Activated CD4-positive, alpha-beta T cell treated with anti-CD3 and anti-CD28 coated beads for 1 hour (primary cell): Measurements from ENCODE around the gene C16orf95.
"Not testable (repeated sequence)": the region's sequence is repeated elsewhere in the genome, so short reads cannot be mapped to it uniquely, and the experiment has no call there.

Experiments
- DNase-seq: peaks from one replicate; pipeline ENCODE4 v3.0.0-alpha.2; 2020

The C16orf95 gene

DNA sequence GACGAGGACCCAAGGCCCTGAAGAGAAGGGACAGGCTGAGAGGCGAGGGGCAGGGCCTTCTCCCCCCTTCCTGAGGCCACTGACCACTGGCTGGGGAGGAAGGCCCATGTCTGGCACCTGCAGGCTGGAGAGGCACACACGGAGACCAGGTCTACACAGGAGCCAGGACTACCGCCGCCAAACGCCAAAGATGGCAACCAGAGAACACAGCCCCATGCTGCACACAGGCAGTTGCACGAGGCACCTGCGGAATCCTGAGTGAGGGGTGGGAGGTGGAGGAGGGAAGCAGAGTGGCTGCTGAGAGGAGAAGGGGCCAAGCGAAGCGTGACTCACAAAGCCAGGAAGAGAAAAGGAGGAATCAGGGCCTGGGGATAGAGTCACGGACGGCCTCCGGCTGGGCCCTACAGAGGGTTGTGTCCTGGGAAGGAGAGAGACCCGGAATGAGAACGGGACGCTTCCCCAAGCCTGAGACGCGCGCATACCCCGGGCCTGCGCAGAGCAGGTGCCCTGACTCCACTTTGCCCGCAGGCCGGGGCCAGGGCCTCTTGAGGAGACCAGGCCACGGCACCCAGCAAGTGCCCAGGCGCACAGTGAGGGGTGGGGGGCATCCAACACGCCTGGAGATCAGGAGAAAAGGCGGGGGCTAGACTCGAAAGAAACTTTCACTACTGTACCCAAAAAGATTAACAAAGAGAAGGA lies 28.7 kb upstream of the C16orf95 start:
- no peak for DNase-seq

DNA sequence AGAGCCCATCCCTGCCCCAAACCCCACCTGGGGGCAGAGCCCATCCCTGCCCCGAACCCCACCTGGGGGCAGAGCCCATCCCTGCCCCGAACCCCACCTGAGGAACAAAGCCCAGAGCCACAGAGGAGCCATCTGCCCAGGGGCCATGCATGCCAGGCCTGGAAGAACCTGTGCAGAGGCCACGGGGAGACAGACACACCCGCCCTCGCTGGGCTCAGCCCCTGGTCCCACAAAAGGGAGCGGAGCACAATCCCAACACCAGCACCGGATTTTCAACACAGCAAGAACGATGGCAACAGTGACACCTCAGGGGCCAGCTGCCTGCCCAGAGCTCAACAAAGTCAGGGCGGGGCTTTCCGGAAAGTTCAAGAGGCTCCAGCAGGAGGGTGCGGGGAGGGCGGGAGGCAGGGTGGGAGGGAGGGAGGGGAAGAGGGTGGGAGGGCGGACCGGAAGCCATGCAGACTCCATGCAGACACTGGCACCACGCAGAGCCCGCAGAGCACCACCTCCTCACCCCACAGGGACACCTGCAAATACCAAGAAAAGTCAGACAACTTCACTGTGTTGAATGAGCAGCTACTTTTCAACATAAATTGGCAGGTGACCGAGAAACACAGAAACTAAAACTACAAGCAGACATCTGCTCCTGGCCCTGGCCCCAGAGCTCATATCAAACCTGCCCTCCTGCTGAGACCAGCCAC lies 27.9 kb upstream of the C16orf95 start:
- DNase-seq = peak; percentile 32

DNA sequence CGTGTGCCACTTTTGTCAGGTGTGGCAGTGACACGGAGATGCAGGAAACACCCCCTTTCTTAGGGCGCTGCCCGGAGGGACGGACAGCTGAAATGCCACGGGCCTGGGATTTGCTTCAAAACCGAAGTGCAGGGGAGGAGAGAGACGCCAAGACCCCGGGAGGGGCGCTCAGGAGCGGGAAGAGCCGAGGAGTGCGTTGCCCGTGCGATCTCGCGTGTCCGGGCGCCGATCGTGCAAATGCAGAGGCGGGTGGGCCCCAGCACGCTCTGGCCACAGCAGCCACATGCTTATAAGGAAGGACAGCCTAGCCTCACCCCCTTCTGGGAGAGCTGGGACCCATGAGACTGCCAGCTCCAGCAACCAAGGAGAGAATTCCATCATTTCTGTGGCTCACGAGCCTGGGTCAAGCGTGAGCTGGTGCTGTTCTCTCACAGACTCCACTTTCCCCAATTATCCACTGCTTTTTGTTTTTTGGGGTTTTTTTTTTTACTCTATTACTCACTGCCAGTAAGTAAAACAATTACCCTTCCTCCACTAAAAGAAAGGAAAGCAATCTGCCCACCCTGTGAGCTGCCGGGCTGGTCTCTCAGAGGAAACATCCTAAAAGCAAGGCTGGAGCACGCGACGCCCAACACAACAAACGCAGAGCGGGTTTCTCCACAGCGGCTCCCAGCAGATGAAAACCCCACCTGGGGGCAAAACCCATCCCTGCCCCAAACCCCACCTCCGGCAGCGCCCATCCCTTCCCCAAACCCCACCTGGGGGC lies 27.2 kb upstream of the C16orf95 start:
- DNase-seq = no peak

DNA sequence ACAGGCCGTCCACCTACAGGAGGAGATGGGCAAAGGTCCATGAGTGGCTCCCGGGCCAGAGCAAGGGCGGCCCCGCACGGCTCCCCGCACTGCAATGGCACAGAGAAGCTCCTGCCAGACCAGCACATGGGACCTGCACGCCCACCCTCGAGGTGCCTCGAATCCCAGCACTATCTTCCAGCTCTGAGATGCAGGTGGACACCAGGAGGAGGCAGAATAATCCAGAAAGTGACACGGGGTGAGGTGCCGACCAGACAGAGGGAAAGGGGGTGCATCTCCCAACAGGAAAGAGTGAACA lies 26.5 kb upstream of the C16orf95 start:
- no peak for DNase-seq

DNA sequence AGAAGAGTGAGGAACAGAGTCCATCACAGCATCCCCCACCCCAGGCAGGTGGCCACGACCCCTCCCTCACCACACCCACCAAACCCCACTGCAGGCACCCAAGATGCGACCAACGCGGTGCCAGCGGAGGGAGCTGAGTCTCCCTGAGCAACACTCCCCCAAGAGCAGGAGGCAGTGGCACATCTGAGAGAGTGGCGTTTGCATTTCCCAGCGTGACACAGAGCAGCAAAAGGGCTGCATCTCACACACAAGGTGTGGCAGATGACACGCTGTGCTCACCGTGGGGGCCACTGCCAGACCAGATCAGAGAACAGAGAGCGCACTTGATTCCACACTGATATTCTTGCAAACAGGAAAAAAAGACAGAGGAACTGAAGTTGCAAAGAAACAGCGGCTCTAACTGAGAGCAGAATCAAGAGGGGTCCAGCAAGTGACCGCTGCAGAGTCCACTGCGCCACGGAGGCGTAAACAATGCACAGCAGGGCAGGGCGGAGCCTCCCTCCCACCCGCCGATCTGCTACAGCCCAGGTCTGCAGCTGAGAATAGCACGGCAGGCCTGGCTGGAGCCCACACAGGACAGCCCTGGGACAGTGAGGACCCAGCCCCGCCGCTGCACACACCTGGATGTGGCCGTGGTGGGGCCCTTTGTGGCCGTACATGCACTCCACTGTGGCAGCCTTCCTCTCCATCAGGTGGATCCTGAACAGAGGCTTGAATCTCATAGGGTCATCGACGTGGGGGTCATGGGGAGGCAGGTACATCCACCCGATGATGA lies 26.0 kb upstream of the C16orf95 start:
- DNase-seq = no peak

DNA sequence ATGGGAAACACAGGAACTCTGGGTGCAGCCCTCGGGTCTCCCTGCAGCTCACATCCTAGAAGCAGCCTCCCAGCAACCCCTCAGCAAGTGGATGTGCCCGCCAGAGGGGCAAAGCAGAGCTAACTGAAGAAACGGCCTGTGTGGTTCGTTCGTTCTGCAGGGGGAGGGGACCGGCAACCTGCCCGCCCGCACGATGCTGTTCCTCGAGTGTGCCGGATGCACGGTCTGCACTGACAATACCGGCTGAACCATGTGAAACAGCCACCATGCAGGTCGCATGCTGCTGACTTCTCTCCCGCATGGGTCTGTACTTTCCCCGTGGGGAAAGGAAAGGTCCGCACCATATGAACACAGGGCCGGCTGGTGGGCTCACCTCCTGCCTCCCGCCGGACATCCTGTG lies 25.3 kb upstream of the C16orf95 start:
- DNase-seq = no peak

DNA sequence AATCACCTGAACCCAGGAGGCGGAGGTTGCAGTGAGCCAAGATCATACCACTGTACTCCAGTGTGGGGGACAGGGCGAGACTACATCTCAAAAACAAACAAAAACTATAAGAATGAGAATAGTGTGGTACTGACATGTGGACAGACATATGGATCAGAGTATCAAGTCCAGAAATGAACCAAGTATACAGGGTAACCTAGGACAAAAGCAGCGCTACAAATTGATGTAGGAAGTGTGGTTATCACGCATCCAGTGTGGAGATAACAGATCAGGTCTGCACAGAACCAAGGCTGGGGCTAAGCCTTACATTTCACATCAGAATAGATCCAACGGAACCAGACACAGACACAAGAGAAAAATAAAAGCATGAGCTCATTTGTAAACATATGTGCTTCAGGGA lies 23.0 kb upstream of the C16orf95 start:
- no peak for DNase-seq

DNA sequence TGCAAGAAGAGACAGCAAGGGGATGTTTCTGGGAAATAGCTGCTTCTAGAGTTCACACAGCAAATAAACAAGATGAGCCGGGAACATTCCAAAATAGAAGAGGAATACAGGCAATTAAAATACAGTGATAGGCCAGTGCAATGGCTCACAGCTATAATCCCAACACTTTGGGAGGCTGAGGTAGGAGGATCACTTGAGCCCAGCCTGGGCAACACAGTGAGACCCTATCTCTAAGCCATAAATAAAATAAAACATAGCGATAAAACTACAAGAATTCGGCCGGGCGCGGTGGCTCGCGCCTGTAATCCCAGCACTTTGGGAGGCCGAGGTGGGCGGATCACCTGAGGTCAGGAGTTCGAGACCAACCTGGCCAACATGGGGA lies 22.5 kb upstream of the C16orf95 start:
- DNase-seq = not testable (repeated sequence)

DNA sequence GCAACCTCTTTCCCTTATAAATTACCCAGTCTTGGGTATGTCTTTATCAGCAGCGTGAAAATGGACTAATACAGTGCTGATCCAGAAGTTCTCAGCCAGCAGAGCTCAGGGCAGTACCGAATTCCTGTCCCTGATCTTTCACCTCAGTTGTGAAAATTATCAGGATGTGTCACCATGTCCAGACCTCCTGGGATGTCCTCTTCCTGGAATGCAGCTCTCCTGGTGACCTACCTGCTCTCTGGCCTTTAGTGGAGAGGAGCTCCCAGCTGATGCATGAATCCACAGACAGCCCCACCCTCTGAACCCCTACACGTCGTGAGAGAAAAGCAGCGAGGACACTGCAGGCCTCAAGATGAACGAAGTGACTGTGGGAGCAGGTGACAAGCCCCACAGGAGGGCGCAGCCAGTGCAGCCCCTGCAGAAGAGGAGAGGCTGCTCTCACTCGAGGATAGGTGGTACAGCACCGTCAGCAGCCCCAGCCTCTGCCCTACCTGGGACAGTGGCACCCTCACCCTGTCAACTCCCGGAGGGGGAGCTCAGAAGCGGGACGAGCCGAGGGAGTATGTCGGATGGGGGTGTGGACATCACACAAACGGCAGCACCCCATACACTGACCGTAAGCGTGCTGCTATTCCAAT lies 22.0 kb upstream of the C16orf95 start:
- DNase-seq = no peak

DNA sequence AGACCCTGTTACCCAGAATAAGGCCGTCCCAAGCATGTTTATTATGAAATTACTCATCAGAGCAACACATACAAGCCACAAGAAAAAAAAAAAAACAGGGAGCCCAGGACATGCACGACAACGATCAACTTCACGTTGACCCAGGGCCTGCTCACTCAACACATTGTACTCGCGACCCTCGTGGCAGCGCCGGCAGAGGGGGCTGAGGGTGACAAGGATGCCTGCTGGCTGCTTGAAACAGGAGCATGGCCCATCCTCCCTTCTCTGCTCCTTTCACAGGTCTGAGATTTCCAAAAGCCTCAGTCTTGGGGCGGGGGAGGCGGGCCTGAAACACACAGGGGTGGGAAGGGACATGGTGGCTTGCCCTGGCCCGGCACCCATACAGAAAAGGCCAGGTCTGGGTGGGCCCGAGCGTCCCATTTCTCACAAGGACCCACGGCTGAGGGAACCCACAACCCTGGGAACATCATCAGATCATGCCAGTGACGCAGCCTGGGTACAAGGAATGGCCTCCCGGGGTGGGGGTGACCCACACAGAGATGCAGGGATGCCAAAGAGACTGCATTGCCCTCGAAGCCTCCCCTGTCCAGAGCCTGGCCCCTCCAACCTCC lies 21.1 kb upstream of the C16orf95 start:
- no peak for DNase-seq

DNA sequence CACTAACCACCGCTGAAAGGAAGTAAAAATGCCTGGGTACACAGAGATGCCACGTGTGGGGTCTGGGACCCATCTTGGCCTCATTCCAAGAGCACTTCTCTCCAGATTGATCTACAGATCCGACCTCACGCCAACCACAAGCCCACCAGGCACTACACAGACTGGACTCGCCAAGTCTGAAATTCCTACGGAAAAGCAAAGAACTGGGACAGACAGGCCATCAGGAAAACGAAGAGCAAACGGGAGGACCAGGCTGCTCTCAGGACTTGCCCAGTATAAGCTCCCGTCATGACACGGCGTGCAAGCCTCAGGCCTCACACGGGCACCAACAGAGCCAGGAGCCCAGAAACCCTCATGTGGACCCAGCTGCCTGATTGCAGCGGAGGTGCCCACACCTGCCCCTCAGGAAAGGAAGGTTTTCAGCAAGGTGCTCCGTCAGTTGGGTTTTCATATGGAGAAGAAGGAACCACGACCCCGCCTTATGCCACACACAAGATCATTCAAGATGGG lies 20.1 kb upstream of the C16orf95 start:
- no peak for DNase-seq

DNA sequence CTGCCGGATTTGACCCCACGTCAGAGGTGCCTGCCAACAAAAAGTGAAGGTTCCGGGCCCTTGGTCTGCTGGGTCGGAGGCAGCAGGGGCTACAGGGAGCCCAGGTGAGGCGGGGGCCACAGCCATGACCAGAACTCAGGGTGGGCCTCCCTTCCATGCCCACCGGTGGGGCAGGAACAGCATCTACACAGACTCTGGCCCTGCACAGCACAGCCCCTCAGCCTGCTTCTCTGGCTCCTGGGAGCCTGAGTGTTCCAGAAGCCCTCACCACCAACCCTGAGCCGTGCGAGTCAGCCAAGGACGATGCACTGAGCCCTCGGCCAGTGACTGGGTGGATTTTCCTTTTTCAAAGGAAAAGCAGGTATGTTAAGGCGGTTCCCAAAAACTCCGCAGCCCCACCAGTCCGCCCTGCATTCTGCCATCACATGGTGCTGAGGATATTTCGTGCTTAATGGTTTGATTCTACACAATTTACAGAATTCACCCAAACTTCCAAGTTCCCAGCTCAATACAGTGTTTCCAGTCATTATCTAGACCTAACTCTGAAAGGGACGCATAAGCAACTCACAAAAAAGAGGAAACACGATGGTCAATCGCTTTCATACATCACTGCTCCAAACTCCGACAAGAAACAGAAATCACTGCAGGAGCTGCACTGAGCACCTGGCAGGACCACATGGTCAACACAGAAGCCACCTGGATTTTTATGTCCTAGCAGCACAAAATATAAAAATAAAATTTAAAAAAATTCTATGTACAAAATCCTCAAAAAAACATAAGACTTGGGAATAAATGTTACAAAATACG lies 19.4 kb upstream of the C16orf95 start:
- no peak for DNase-seq

DNA sequence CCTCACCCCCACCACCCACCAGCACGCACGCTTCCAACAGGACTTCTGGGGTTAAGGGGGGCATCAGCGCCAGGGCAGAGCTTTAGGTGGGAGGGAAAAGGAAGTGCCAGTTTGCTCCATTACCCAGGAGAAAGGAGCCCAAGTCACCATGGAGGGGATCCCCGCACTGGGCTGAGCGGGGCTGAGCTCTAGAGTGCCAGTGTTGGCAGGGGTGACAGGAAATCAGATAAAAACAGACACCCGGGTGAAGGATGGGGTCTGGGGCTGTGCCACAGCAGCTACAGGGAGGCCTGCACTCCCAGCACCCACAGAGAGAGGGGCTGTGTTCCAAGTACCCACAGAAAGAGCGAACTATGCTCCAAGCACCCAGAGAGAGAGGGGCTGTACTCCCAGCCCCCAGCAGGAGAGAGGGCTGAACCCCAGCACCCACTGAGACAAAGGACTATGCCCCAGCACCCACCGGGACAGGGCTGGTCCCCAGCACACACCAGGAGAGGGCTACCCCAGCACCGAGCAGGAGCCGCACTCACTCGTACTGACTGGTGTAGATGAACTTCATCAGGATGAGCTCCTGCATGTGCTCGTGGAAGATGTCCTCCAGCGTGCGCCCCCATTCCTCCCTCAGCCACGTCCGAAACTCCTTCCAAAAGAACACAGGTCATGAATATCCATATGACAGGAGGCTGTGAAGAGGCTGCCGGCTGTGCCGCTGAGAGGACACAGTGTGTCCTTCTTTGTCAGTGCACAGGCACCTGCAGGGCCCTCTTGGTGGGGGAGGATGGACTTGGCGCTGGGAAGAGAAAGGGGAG lies 18.6 kb upstream of the C16orf95 start:
- DNase-seq = no peak

DNA sequence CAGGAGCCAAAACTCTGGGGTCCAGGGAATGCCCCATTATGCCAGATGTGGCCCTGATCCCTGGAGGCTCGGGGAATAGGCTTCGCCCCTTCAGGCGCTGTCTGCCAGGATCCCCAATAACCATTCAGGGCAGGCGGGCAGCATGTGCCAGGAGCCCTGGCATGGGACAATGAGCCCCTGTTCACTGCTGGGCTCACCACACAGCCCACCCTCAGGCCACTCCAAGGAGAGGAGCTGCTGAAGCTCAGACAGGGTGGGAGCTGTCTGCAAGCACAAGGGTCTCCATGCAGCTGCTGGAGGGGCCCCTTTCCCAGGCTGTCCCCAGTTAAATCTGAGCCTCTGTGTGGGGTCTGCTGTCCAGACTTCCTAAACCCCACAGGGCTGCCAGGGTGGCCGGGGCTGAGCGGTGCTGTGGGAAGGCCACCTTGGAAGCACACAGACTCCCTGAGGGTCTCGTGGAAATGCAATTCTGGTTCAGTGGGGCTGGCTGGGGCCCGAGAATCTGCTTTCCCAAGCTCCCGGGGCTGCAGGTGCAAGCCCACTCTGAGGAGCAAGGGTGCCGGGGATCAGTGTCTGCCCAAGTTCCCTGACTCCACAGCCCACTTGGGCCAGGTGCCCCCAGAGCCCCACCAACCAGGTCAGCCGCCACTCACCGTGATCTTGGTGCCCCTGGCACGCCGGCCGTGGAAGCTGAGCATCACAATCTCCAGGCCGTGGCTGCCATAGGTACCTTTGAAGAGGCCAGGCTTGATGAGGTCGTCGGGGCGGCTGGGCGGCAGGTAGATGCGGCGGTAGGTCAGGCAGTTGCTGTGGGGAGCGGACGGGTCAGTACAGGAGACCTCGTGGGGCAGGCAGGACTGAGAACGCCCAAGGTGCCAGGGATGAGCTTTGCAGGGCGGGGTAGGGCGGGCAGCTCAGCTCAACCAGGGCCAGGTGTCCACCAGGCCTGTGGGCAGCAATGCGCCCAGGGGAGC lies 17.7 kb upstream of the C16orf95 start:
- DNase-seq = no peak

DNA sequence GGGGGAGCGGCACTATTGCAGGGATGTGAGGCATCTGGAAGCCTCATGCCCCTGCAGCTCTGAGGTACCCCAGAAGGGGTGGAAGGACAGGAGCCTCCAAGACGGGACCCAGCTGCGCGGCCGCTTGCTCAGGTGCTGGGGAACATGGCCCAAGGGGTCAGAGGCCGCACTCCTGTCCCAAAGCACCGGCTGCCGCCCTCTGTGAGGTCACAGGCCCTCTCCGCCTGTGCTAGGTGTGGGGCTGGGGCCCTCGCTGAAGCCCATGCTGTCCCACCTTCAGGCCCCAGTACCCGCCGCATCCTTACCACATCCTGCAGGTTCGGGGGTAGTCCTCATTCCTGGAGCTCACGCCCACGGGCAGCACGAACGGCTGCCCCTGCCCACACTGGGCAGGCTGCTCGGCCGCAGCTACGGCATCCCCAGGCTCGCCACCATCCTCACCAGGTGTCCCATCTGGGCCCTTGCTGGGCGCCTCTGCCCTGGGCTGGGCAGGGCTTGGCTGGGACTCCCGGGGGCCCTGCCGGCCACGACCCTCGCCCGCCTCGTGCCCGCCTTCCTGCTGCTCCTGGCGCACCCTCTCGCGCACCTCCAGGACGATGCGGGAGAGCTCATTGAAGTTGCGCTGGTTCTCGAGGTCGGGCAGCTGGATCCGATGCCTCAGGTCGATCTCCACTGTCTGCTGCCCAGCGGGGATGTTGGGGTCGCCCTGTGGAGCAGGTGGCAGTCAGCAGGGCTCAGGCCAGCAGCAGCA lies 16.6 kb upstream of the C16orf95 start:
- DNase-seq = no peak

DNA sequence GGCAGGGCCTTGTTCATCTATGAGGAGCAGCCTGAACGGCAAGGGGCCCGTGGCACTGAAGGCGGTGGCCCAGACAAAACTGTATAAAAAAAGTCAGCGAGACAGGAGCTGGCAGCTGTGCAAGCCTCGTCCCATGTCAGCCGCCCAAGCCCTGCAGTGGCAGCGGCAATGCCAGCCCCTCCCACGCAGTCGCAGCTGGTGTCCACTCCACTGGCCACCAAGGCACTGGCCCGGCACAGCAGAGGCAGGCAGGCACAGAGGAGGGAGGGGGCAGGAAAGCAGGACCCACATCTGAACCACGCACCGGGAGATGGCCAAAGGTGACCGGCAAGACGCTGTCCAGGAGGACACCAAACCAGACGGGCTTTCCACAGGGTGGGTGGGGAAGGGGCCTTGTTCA lies 15.9 kb upstream of the C16orf95 start:
- DNase-seq = no peak

DNA sequence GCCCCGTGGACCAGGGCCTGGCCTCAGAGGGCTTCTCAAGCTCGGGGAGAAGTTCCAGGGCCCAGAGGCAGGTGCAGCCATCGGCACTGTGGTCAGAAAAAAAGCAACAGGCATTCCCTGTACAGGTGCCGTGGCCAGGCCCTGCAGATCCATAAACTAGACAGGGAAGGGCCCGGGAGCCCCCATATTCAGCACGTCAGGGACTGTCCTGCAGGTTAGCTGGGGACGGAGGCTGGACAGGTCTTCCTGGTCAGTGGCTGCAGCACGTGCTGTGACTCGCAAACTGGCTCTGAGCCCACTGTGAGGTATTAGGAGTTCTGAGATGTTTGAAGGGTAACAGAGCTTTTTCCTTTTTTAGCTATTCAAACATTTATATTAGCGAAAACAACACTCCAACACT lies 15.0 kb upstream of the C16orf95 start:
- DNase-seq = no peak

DNA sequence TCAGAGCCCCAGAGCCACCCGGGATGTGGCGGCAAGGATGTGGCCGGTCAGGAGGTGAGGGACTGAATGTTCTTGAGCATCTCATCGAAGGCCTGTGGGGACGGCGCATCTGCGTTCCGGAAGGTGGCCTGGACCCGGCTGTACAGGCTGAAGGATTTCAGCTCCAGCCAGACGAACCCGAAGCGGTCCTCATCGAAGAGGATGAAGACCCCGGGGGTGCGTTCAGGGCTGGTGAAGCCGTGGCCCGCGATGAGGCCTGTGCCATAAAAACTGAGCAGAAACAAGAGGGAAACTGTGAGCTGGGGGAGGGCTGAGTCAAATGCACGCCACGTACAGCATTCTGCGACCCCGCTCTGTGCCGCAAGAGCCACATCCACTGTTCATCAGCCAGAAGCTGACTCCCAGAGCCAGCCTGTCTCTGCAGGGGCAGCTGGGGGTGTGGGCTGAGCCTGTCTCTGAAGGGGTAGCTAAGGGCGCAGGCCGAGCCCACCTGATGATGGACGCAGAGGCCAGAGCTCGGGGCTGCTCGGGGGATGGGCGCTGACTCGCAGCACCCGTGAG lies 14.1 kb upstream of the C16orf95 start:
- no peak for DNase-seq
